K562 (cell line): Measurements from ENCODE around the gene TMC4. TPM values are rescaled to one million over a fixed set of nuclear protein-coding genes. Genes with fewer than 3 reads are reported as not detected.

Source experiments
- AFF4 ChIP-seq: sonication (generic); formaldehyde crosslinking; IDR thresholded peaks from 2 replicates; pipeline ENCODE4 v1.8.0; 2023; ENCODE audit warnings: mild to moderate bottlenecking, missing genetic modification reagents
- CBX5 ChIP-seq: IDR thresholded peaks from 2 replicates; pipeline ENCODE4 v1.6.1; 2014; ENCODE audit warnings: low read depth, borderline replicate concordance
- GTF2A2 ChIP-seq: IDR thresholded peaks from 2 replicates; pipeline ENCODE4 v1.6.1; 2016; ENCODE audit warnings: mild to moderate bottlenecking, missing genetic modification characterization, missing compliant biosample characterization
- KDM5B ChIP-seq: fragments of 200-600 bp; sonication (generic); IDR thresholded peaks from 2 replicates; pipeline ENCODE4 v1.6.1; 2012; ENCODE audit warnings: low read depth, mild to moderate bottlenecking, moderate library complexity, low read length, control low read depth, inconsistent platforms; ENCODE audit not compliant: insufficient replicate concordance
- MEF2A ChIP-seq: IDR thresholded peaks from 2 replicates; pipeline ENCODE4 v1.6.1; 2011; ENCODE audit warnings: low read depth, mild to moderate bottlenecking, low read length, moderate library complexity; ENCODE audit not compliant: control insufficient read depth
- NCOA4 ChIP-seq: fragments of 450-650 bp; IDR thresholded peaks from 2 replicates; pipeline ENCODE4 v1.6.1; 2018; ENCODE audit warnings: mild to moderate bottlenecking; ENCODE audit not compliant: partially characterized antibody
- THRB ChIP-seq: fragments of 450-650 bp; formaldehyde crosslinking; conservative IDR thresholded peaks from 2 replicates; pipeline ENCODE4 v1.4.0; 2022; ENCODE audit warnings: mild to moderate bottlenecking, missing genetic modification characterization
- ZNF184 ChIP-seq: sonication (generic); formaldehyde crosslinking; IDR thresholded peaks from 2 replicates; pipeline ENCODE4 v1.5.0; 2020; ENCODE audit warnings: missing genetic modification reagents
- ZNF274 ChIP-seq: IDR thresholded peaks from 2 replicates; pipeline ENCODE4 v1.6.1; 2011; ENCODE audit warnings: low read depth, mild to moderate bottlenecking, low read length, moderate library complexity, borderline replicate concordance
- ZNF280A ChIP-seq: fragments of 450-650 bp; IDR thresholded peaks from 2 replicates; pipeline ENCODE4 v1.6.1; 2018; ENCODE audit warnings: mild to moderate bottlenecking, low read depth; ENCODE audit not compliant: partially characterized antibody
- ZNF511 ChIP-seq: sonication (generic); formaldehyde crosslinking; IDR thresholded peaks from 2 replicates; pipeline ENCODE4 v1.8.0; 2022; ENCODE audit warnings: mild to moderate bottlenecking, missing genetic modification reagents
- ZNF512 ChIP-seq: IDR thresholded peaks from 2 replicates; pipeline ENCODE4 v1.6.1; 2016; ENCODE audit warnings: missing genetic modification characterization, missing compliant biosample characterization
- ZNF518B ChIP-seq: fragments of 250-450 bp; sonication (Bioruptor Pico); IDR thresholded peaks from 2 replicates; pipeline ENCODE4 v1.5.0; 2021; ENCODE audit warnings: mild to moderate bottlenecking, moderate library complexity
- ZSCAN32 ChIP-seq: fragments of 450-650 bp; formaldehyde crosslinking; IDR thresholded peaks from 2 replicates; pipeline ENCODE4 v1.4.0; 2020; ENCODE audit warnings: mild to moderate bottlenecking, moderate library complexity
- polyA plus RNA-seq, 8 experiments: library from polyadenylated mRNA; depleted of rRNA in 4 of 8; stranded (reverse) in 5 of 8; unstranded in 3 of 8; fragments of >200 nt; fragmentation: Nextera tagmentation in 2 of 8; fragmentation: Illumina TruSeq in 1 of 8; extraction: Ambion mirVana in 2 of 8; extraction: Trizol in 1 of 8; gene quantifications; 2 replicates each; pipeline versions ENCODE4 v1.2.1 to v1.2.3, GENCODE V29; 2011 to 2014; ENCODE audit warnings: inconsistent platforms in 1 of 8, missing spikeins in 1 of 8
- total RNA-seq, 7 experiments: library from RNA; depleted of rRNA in 6 of 7; stranded (reverse); fragments of >200 nt in 6 of 7; fragmentation: Illumina TruSeq in 2 of 7; extraction: Trizol in 2 of 7; gene quantifications; 2 replicates each; pipeline versions ENCODE4 v1.2.1 to v1.2.3, GENCODE V29; 2011 to 2021; ENCODE audit warnings: low replicate concordance in 1 of 7

TMC4 gene
- total and polyA plus RNA-seq, 9 of the 15 experiments (the other 6 are each of a cell fraction or from before 2014, with no cell fraction given), result 0.12 to 0.79 (median 0.36) TPM; not detected in 2

- TF ChIP-seq AFF4 (CRISPR knock-in tag) (peak; percentile 76; the same call in 1 of the 2 replicates), ZNF184 (CRISPR knock-in tag) (no peak), THRB (no peak), KDM5B (no peak), ZNF518B (CRISPR knock-in tag) (no peak), CBX5 (no peak), GTF2A2 (tag) (no peak), ZNF511 (no peak), ZNF280A (no peak), NCOA4 (no peak), ZNF274 (no peak), MEF2A (0 out of 2 replicates have a peak, but pooled peaks have one; percentile 61), ZNF512 (tag) (no peak), ZSCAN32 (CRISPR knock-in tag) (no peak)
Measured at GRCh38 chr19:54209811-54210494, 37.0 kb upstream of the TMC4 start (continued).
